CD14-positive monocyte (primary cell): ENCODE results near the gene VAX1. TPM values are rescaled to one million over a fixed set of nuclear protein-coding genes. Genes with fewer than 3 reads are reported as not detected.
A peak's percentile ranks its signal among the peaks of the same experiment; 100 is the strongest.

Experiments used
- DNase-seq, 3 donors: peaks; one replicate each; pipeline ENCODE4 v3.0.0-alpha.2; 2011 to 2022
- H2AFZ ChIP-seq: 2 replicates; pipeline ENCODE4 v1.6.0; 2012; ENCODE audit warnings: mild to moderate bottlenecking, low read depth, low read length, inconsistent platforms; ENCODE audit not compliant: insufficient read depth, poor library complexity, severe bottlenecking
- H3K27ac ChIP-seq, 2 donors: 1 replicate in 1 of 2; 2 replicates in 1 of 2; pipeline ENCODE4 v1.5.1; 2012 to 2013; ENCODE audit warnings: low read length in 2 of 2, control low read depth in 1 of 2, inconsistent platforms in 1 of 2, low read depth in 1 of 2, mild to moderate bottlenecking in 1 of 2
- H3K27me3 ChIP-seq, 2 donors: one replicate each; pipeline versions ENCODE4 v1.6.0 to v1.6.1; 2011 to 2013; ENCODE audit warnings: low read length in 2 of 2; ENCODE audit not compliant: control insufficient read depth in 2 of 2, insufficient read depth in 2 of 2
- H3K36me3 ChIP-seq, 2 donors: replicated peaks in 1 of 2; 1 replicate in 1 of 2; 2 replicates in 1 of 2; pipeline versions ENCODE4 v1.5.1 to v1.6.1; 2012 to 2013; ENCODE audit warnings: low read length in 2 of 2, control low read depth in 1 of 2, inconsistent platforms in 1 of 2, mild to moderate bottlenecking in 1 of 2; ENCODE audit not compliant: insufficient read depth in 2 of 2, control insufficient read depth in 1 of 2
- H3K4me1 ChIP-seq, 2 donors: 1 replicate in 1 of 2; 2 replicates in 1 of 2; pipeline versions ENCODE4 v1.5.1 to v1.6.1; 2012 to 2013; ENCODE audit warnings: low read length in 2 of 2, control low read depth in 1 of 2, inconsistent platforms in 1 of 2, mild to moderate bottlenecking in 1 of 2, moderate library complexity in 1 of 2; ENCODE audit not compliant: insufficient read depth in 2 of 2, control insufficient read depth in 1 of 2
- H3K4me2 ChIP-seq: replicated peaks from 2 replicates; pipeline ENCODE3; 2012; ENCODE audit warnings: low read length, moderate library complexity, mild to moderate bottlenecking; ENCODE audit not compliant: poor library complexity, severe bottlenecking; ENCODE audit errors: extremely low read depth
- H3K4me3 ChIP-seq, 3 experiments: fragments of 200-600 bp in 1 of 3; sonication (generic) in 1 of 3; replicated peaks in 1 of 3; 1 replicate in 2 of 3; 2 replicates in 1 of 3; pipeline ENCODE4 v1.5.1; 2011 to 2013; ENCODE audit warnings: low read length in 3 of 3, mild to moderate bottlenecking in 3 of 3, control low read depth in 2 of 3, low read depth in 2 of 3, inconsistent platforms in 1 of 3, moderate library complexity in 1 of 3
- H3K79me2 ChIP-seq: 2 replicates; pipeline ENCODE4 v1.6.0; 2012; ENCODE audit warnings: mild to moderate bottlenecking, control low read depth, inconsistent platforms, low read length, moderate library complexity; ENCODE audit not compliant: insufficient read depth
- H3K9ac ChIP-seq: 2 replicates; pipeline ENCODE4 v1.6.0; 2017; ENCODE audit warnings: low read length, mild to moderate bottlenecking; ENCODE audit not compliant: insufficient read depth, poor library complexity, severe bottlenecking
- H3K9me3 ChIP-seq, 2 donors: replicated peaks in 1 of 2; 1 replicate in 1 of 2; 2 replicates in 1 of 2; pipeline versions ENCODE4 v1.5.1 to v1.6.1; 2012 to 2013; ENCODE audit warnings: low read length in 2 of 2, control low read depth in 1 of 2; ENCODE audit not compliant: control insufficient read depth in 1 of 2, insufficient read depth in 1 of 2
- H4K20me1 ChIP-seq: 2 replicates; pipeline ENCODE4 v1.6.0; 2012; ENCODE audit warnings: mild to moderate bottlenecking, low read length, control low read depth, moderate library complexity; ENCODE audit not compliant: insufficient read depth
- H3K27ac Mint-ChIP-seq, 7 donors: one replicate each; pipeline ENCODE4 v1.8.0; 2020; ENCODE audit warnings: mild to moderate bottlenecking in 7 of 7, mixed read lengths in 7 of 7, moderate library complexity in 6 of 7, inconsistent platforms in 2 of 7
- H3K27me3 Mint-ChIP-seq, 3 donors: one replicate each; pipeline ENCODE4 v1.8.0; 2021 to 2022; ENCODE audit warnings: low read depth in 3 of 3, mild to moderate bottlenecking in 3 of 3, mixed read lengths in 3 of 3, moderate library complexity in 3 of 3, inconsistent platforms in 1 of 3
- H3K36me3 Mint-ChIP-seq, 2 donors: one replicate each; pipeline ENCODE4 v1.8.0; 2020; ENCODE audit warnings: mixed read lengths in 2 of 2, inconsistent platforms in 1 of 2, mild to moderate bottlenecking in 1 of 2
- H3K4me1 Mint-ChIP-seq: one replicate; pipeline ENCODE4 v1.8.0; 2020; ENCODE audit warnings: mild to moderate bottlenecking, mixed read lengths
- H3K4me3 Mint-ChIP-seq, 2 donors: one replicate each; pipeline ENCODE4 v1.8.0; 2020; ENCODE audit warnings: mild to moderate bottlenecking in 2 of 2, mixed read lengths in 2 of 2, moderate library complexity in 1 of 2
- H3K9me3 Mint-ChIP-seq, 7 donors: one replicate each; pipeline ENCODE4 v1.8.0; 2020 to 2022; ENCODE audit warnings: mixed read lengths in 7 of 7, mild to moderate bottlenecking in 6 of 7, moderate library complexity in 6 of 7, inconsistent platforms in 2 of 7
- WGBS: methylation state at CpG from one replicate; pipeline ENCODE4 v1.1.5; 2013; ENCODE audit warnings: missing lambda C conversion rate; ENCODE audit not compliant: insufficient coverage; 5-methylcytosine and 5-hydroxymethylcytosine counted together
- intact Hi-C, 2 donors: fragments of 100-400 bp; cut with micrococcal nuclease; formaldehyde crosslinking; loops; one replicate each; pipeline versions ENCODE4 v1.15.0 to v1.15.1; 2023
- polyA plus RNA-seq, 3 donors: library from polyadenylated mRNA; depleted of rRNA in 1 of 3; unstranded in 2 of 3; stranded (reverse) in 1 of 3; fragments of 300-500 nt in 2 of 3; fragments of >200 nt in 1 of 3; fragmentation: Illumina TruSeq in 2 of 3; gene quantifications; 1 replicate in 2 of 3; 2 replicates in 1 of 3; pipeline ENCODE4 v1.2.3, GENCODE V29; 2012 to 2021
- TF ChIP-seq, protein P1 (sequence below): fragments of 200-600 bp; IDR thresholded peaks from one replicate; pipeline ENCODE4 v1.8.0; 2022; ENCODE audit warnings: antibody characterized with exemption, mild to moderate bottlenecking

Gene VAX1
- polyA plus RNA-seq, 3 donors, result not detected

DNA sequence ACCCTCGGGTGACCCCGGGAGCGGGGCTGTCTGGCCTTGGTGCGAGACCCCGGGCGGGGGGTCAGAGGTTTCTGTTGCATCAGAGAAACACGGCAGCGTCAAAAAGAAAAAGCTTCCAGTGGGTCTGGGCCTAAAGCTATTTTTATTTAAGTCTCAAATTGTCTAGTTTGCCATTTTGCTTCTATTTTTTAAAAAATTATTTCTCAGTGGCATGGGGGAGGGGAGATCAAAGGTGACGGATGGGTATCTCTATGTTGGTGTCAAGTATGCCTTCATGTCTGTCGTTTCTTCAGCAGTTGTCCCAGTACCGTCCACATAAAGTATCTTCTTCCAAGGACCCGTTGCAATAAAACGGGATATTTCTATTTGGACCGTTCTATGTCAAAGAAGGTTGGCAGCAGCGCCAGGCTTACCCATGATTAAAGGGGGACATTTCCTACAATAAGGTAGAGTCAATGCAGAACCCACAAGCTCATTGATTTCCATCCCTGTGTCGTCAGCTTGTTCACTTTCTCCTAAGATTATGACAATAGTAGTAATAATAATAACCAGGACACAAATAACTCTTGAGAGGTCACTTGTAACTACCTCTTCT lies 26.0 kb upstream of the VAX1 start:
- Mint-ChIP-seq H3K36me3 (peaks cover 3 to 8% of the 10 kb centered on the region in 2 donors), H3K27me3 (peaks cover 93 to 100% (median 98%) of the 10 kb centered on the region in 3 donors), H3K9me3 (peaks cover 0 to 32% (median 19%) of the 10 kb centered on the region in 7 donors), H3K4me1 (peaks cover 45% of the 10 kb centered on the region), H3K4me3 (peak overlapping the region in 1 of 2 donors; percentile 89), H3K27ac (no peak overlapping the region)
- Histone ChIP-seq H4K20me1 (no peaks in the 10 kb centered on the region), H3K4me3 (no peak overlapping the region), H2AFZ (no peak overlapping the region), H3K36me3 (no peaks in the 10 kb centered on the region), H3K79me2 (no peaks in the 10 kb centered on the region), H3K4me2 (no peak overlapping the region), H3K9me3 (peaks cover 2 to 51% of the 10 kb centered on the region in 2 donors), H3K27me3 (peaks cover 92 to 99% of the 10 kb centered on the region in 2 donors), H3K4me1 (peaks cover 27 to 39% of the 10 kb centered on the region in 2 donors), H3K27ac (no peak overlapping the region), H3K9ac (no peak overlapping the region)
- 5% methylated on average over 11 of the region's 16 CpGs for WGBS
- DNase-seq, result no peak
- TF ChIP-seq, protein P1, sequence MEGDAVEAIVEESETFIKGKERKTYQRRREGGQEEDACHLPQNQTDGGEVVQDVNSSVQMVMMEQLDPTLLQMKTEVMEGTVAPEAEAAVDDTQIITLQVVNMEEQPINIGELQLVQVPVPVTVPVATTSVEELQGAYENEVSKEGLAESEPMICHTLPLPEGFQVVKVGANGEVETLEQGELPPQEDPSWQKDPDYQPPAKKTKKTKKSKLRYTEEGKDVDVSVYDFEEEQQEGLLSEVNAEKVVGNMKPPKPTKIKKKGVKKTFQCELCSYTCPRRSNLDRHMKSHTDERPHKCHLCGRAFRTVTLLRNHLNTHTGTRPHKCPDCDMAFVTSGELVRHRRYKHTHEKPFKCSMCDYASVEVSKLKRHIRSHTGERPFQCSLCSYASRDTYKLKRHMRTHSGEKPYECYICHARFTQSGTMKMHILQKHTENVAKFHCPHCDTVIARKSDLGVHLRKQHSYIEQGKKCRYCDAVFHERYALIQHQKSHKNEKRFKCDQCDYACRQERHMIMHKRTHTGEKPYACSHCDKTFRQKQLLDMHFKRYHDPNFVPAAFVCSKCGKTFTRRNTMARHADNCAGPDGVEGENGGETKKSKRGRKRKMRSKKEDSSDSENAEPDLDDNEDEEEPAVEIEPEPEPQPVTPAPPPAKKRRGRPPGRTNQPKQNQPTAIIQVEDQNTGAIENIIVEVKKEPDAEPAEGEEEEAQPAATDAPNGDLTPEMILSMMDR, result no peak
- intact Hi-C loops, result no loop called here

DNA sequence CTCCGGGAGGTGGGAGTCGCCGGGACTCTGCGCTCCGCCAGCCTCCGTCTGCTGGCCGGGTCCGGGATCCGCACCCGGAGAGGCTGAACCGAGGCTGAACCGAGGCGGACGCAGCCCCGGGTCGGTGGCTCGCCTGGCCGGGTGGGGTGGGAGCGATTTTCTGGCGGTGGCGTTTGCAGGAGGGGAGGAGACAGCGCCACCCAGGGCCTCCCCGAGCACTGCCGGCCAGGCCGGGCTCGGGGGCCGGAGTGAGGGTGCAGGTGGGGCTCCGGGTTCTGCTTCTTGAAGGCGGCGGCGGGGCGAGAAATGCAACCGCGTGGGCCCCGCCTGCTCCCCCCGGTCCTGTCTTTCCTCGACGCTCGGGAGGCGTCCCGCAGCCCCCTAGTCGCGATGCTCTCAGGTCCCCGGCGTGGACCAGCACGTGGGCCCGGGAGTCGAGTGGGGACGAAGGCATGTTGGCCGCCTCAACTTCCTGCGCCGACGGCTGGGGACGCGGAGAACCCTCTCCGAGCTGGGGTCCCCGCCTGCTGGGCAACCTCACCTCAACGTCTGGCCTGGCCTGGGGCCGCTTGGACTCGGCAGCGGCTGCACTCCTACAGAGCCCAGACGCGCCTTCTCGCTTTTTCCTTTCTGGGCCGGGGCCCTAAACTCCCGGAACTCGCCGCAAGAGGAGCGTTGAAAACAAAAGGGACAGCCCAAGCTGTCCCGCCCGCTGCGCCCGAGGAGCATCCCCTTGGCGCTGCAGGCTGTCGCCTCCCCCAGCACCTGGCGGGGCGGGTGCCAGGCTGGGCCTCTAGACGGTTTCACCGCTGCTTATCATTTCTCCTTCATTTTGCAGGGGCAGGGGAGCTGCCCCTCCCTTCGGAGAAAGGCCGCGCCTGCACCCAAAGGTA lies 25.2 kb upstream of the VAX1 start:
- Histone ChIP-seq H3K27me3 (peaks cover 93 to 99% of the 10 kb centered on the region in 2 donors), H4K20me1 (no peaks in the 10 kb centered on the region), H3K27ac (no peak overlapping the region), H2AFZ (peak overlapping the region; percentile 17), H3K36me3 (no peaks in the 10 kb centered on the region), H3K9me3 (peaks cover 2 to 51% of the 10 kb centered on the region in 2 donors), H3K79me2 (no peaks in the 10 kb centered on the region), H3K4me3 (no peak overlapping the region), H3K9ac (no peak overlapping the region), H3K4me2 (peak overlapping the region; percentile 14), H3K4me1 (peaks cover 25 to 36% of the 10 kb centered on the region in 2 donors)
- WGBS, result 3% methylated on average over 81 of the region's 82 CpGs
- peaks cover 0 to 31% (median 16%) of the 10 kb centered on the region in 7 donors for H3K9me3 Mint-ChIP-seq
- H3K27me3 Mint-ChIP-seq, result peaks cover 94 to 98% (median 98%) of the 10 kb centered on the region in 3 donors
- peaks cover 3 to 8% of the 10 kb centered on the region in 2 donors for H3K36me3 Mint-ChIP-seq
- peaks cover 38% of the 10 kb centered on the region for H3K4me1 Mint-ChIP-seq
- DNase-seq, result no peak
- TF ChIP-seq, protein P1, result peak; percentile 21
- intact Hi-C loops, result no loop called here
- H3K4me3 Mint-ChIP-seq, result peak overlapping the region in 1 of 2 donors; percentile 89
- no peak overlapping the region for H3K27ac Mint-ChIP-seq
